HUES6 (cell line): ENCODE measurements around the gene HERPUD1.
"Not testable (repeated sequence)": the region's sequence is repeated elsewhere in the genome, so short reads cannot be mapped to it uniquely, and the experiment has no call there.

ENCODE experiments used
- H3K27ac ChIP-seq: 2 replicates; pipeline ENCODE4 v1.7.0; 2013; ENCODE audit warnings: low read depth, mild to moderate bottlenecking, low read length, inconsistent platforms
- H3K27me3 ChIP-seq: 2 replicates; pipeline ENCODE4 v1.6.1; 2013; ENCODE audit warnings: low read length; ENCODE audit not compliant: control insufficient read depth, insufficient read depth
- H3K36me3 ChIP-seq: 2 replicates; pipeline ENCODE4 v1.6.1; 2013; ENCODE audit warnings: low read length; ENCODE audit not compliant: control insufficient read depth, insufficient read depth
- H3K4me1 ChIP-seq: 2 replicates; pipeline ENCODE4 v1.6.1; 2013; ENCODE audit warnings: low read length; ENCODE audit not compliant: control insufficient read depth, insufficient read depth
- H3K4me3 ChIP-seq: 2 replicates; pipeline ENCODE4 v1.5.1; 2013; ENCODE audit warnings: low read depth, low read length
- H3K9ac ChIP-seq: one replicate; pipeline ENCODE4 v1.6.1; 2013; ENCODE audit warnings: mild to moderate bottlenecking, low read length
- H3K9me3 ChIP-seq: 2 replicates; pipeline ENCODE4 v1.6.1; 2013; ENCODE audit warnings: low read depth, low read length; ENCODE audit not compliant: control insufficient read depth, insufficient read depth

Gene HERPUD1

GRCh38 chr16:56985288-56985961 is 53.5 kb downstream of the HERPUD1 start:
- H3K4me3 ChIP-seq: no peak overlapping the region
- H3K27ac ChIP-seq: no peak overlapping the region
- H3K9me3 ChIP-seq: no peaks in the 10 kb centered on the region
- H3K4me1 ChIP-seq: peaks cover 16% of the 10 kb centered on the region; the same call in 1 of the 2 replicates
- no peaks in the 10 kb centered on the region for H3K36me3 ChIP-seq
- no peak overlapping the region for H3K9ac ChIP-seq
- H3K27me3 ChIP-seq: peaks cover 32% of the 10 kb centered on the region

- Histone ChIP-seq H3K4me3 (no peak overlapping the region), H3K9ac (no peak overlapping the region), H3K4me1 (peaks cover 16% of the 10 kb centered on the region; the same call in 1 of the 2 replicates), H3K9me3 (no peaks in the 10 kb centered on the region), H3K27me3 (peaks cover 37% of the 10 kb centered on the region), H3K36me3 (no peaks in the 10 kb centered on the region), H3K27ac (no peak overlapping the region)
Measured at GRCh38 chr16:56985962-56986360, 54.0 kb downstream of the HERPUD1 start.

- Histone ChIP-seq H3K36me3 (no peaks in the 10 kb centered on the region), H3K4me1 (peaks cover 16% of the 10 kb centered on the region; the same call in 1 of the 2 replicates), H3K27ac (no peak overlapping the region), H3K27me3 (peaks cover 40% of the 10 kb centered on the region), H3K9ac (no peak overlapping the region), H3K9me3 (no peaks in the 10 kb centered on the region), H3K4me3 (no peak overlapping the region)
Measured at GRCh38 chr16:56986361-56986760, 54.4 kb downstream of the HERPUD1 start.

- H3K36me3 ChIP-seq, H3K9ac ChIP-seq, H3K4me3 ChIP-seq, H3K27ac ChIP-seq, H3K9me3 ChIP-seq: not testable (repeated sequence)
- Histone ChIP-seq H3K27me3 (peaks cover 43% of the 10 kb centered on the region), H3K4me1 (peaks cover 20% of the 10 kb centered on the region)
Measured at GRCh38 chr16:56986908-56987307, 55.0 kb downstream of the HERPUD1 start.

- no peak overlapping the region for H3K9ac ChIP-seq
- H3K27me3 ChIP-seq: peaks cover 43% of the 10 kb centered on the region
- no peak overlapping the region for H3K27ac ChIP-seq
- H3K4me3 ChIP-seq: no peak overlapping the region
- peaks cover 23% of the 10 kb centered on the region for H3K4me1 ChIP-seq
- H3K36me3 ChIP-seq: no peaks in the 10 kb centered on the region
- no peaks in the 10 kb centered on the region for H3K9me3 ChIP-seq
Measured at GRCh38 chr16:56987692-56988091, 55.8 kb downstream of the HERPUD1 start.

- Histone ChIP-seq H3K4me1 (peaks cover 23% of the 10 kb centered on the region), H3K9ac (no peak overlapping the region), H3K27me3 (peaks cover 43% of the 10 kb centered on the region), H3K4me3 (peak overlapping the region; percentile 78), H3K27ac (no peak overlapping the region), H3K36me3 (no peaks in the 10 kb centered on the region), H3K9me3 (no peaks in the 10 kb centered on the region)
Measured at GRCh38 chr16:56988161-56988947, 56.4 kb downstream of the HERPUD1 start.

- Histone ChIP-seq H3K27ac (no peak within 1 kb of the TSS), H3K4me3 (peak within 1 kb of the TSS; percentile 78), H3K4me1 (peaks cover 20% of the 10 kb centered on the region), H3K27me3 (peaks cover 43% of the 10 kb centered on the region), H3K9me3 (no peaks in the 10 kb centered on the region), H3K36me3 (no peaks in the 10 kb centered on the region), H3K9ac (peak within 1 kb of the TSS; percentile 56)
Measured at GRCh38 chr16:56988948-56989945, 57.3 kb downstream of the HERPUD1 start, which contains the start of gene NLRC5. Gene NLRC5 (plus strand): TSS chr16:56989557. CDS start chr16:57020713, 31,156 bp downstream.

GRCh38 chr16:56989988-56990387 is 58.0 kb downstream of the HERPUD1 start:
- no peaks in the 10 kb centered on the region for H3K36me3 ChIP-seq
- peak overlapping the region; percentile 78 for H3K4me3 ChIP-seq
- H3K27ac ChIP-seq: no peak overlapping the region
- H3K27me3 ChIP-seq: peaks cover 43% of the 10 kb centered on the region
- peaks cover 19% of the 10 kb centered on the region for H3K4me1 ChIP-seq
- no peaks in the 10 kb centered on the region for H3K9me3 ChIP-seq
- peak overlapping the region; percentile 56 for H3K9ac ChIP-seq

- H3K27ac ChIP-seq: no peak overlapping the region
Measured at GRCh38 chr16:56990407-56991286, 58.7 kb downstream of the HERPUD1 start.

GRCh38 chr16:56992431-56992830 is 60.5 kb downstream of the HERPUD1 start:
- not testable (repeated sequence) for H3K36me3 ChIP-seq, H3K4me3 ChIP-seq, H3K27ac ChIP-seq, H3K9me3 ChIP-seq, H3K9ac ChIP-seq
- H3K4me1 ChIP-seq: peaks cover 14% of the 10 kb centered on the region
- peaks cover 41% of the 10 kb centered on the region for H3K27me3 ChIP-seq

More at GRCh38 chr16:56990407-56991286, 58.7 kb downstream of the HERPUD1 start:
- Histone ChIP-seq H3K4me3 (no peak overlapping the region), H3K9me3 (no peaks in the 10 kb centered on the region), H3K36me3 (no peaks in the 10 kb centered on the region), H3K4me1 (peaks cover 14% of the 10 kb centered on the region), H3K9ac (no peak overlapping the region), H3K27me3 (peaks cover 43% of the 10 kb centered on the region)
